Liver (tissue), 3 donors: Measurements from ENCODE around the gene SPEN.

Experiments used
- RAD21 ChIP-seq, 2 donors: IDR thresholded peaks; 2 replicates each; pipeline ENCODE4 v1.6.1; 2016; ENCODE audit warnings: antibody characterized with exemption in 2 of 2, mild to moderate bottlenecking in 2 of 2
- RXRA ChIP-seq, 2 donors: IDR thresholded peaks; 2 replicates each; pipeline ENCODE4 v1.6.1; 2017 to 2018; ENCODE audit warnings: antibody characterized with exemption in 2 of 2, mild to moderate bottlenecking in 1 of 2
- TAF1 ChIP-seq: conservative IDR thresholded peaks from 2 replicates; pipeline ENCODE4 v1.6.1; 2016; ENCODE audit warnings: antibody characterized with exemption, mild to moderate bottlenecking
- TF ChIP-seq, protein P1 (sequence below): fragments of 150-350 bp; IDR thresholded peaks from 2 replicates; pipeline ENCODE4 v1.5.1; 2017; ENCODE audit warnings: improper control_type of control experiment, low read depth, low read length; ENCODE audit not compliant: missing input control
- donor health status: healthy.
- donor health status: healthy.

- TF ChIP-seq RXRA (IDR thresholded peaks at IDR 0.05) = no peak
- TF ChIP-seq RAD21 (IDR thresholded peaks at IDR 0.05) = no peak
- TF ChIP-seq, protein P1, sequence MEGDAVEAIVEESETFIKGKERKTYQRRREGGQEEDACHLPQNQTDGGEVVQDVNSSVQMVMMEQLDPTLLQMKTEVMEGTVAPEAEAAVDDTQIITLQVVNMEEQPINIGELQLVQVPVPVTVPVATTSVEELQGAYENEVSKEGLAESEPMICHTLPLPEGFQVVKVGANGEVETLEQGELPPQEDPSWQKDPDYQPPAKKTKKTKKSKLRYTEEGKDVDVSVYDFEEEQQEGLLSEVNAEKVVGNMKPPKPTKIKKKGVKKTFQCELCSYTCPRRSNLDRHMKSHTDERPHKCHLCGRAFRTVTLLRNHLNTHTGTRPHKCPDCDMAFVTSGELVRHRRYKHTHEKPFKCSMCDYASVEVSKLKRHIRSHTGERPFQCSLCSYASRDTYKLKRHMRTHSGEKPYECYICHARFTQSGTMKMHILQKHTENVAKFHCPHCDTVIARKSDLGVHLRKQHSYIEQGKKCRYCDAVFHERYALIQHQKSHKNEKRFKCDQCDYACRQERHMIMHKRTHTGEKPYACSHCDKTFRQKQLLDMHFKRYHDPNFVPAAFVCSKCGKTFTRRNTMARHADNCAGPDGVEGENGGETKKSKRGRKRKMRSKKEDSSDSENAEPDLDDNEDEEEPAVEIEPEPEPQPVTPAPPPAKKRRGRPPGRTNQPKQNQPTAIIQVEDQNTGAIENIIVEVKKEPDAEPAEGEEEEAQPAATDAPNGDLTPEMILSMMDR = no peak
- no peak for TF ChIP-seq TAF1
These were observed 111.3 kb downstream of the SPEN start for GRCh38 chr1:15958793-15959192.
